ENCODE measurements around the gene TAF4B. TPM values are rescaled to one million over a fixed set of nuclear protein-coding genes. Genes with fewer than 3 reads are reported as not detected.

The TAF4B gene
- total and polyA plus RNA-seq, 7 donors: 2.0 to 8.3 (median 2.9) TPM

DNA sequence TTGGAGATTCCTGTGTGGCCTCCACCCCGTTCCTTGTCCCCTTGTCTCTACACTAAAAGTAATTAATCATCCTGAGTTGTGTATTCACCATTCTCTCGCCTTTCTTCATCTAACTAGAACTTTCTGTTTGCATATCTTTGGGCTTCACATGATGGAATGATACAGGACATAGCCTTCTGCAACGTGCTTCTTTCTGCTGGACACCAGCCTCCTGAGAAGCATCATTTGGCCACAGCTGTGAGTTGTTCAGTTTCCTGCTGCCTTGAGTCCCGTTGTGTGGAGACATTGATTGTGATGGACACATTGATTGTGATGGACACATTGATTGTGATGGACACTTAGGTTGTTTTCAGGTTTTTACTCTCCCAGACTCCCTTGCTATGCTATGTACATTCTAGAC, 182.8 kb downstream of the TAF4B start:
- DNase-seq (no peak), ATAC-seq (no peak)
- Histone ChIP-seq H3K27ac (no peak overlapping the region), H3K27me3 (ENCODE audit: insufficient read depth in 3 of 3, low read length in 2 of 3) (no peaks in the 10 kb centered on the region), H3K9me3 (no peaks in the 10 kb centered on the region), H3K36me3 (ENCODE audit: insufficient read depth in 1 of 2, low read depth in 1 of 2) (no peaks in the 10 kb centered on the region), H3K4me3 (no peak overlapping the region), H3K4me1 (no peaks in the 10 kb centered on the region)
- WGBS, 3 donors: 75% methylated on average over 4 of the region's 4 CpGs
- TF ChIP-seq, protein P1, sequence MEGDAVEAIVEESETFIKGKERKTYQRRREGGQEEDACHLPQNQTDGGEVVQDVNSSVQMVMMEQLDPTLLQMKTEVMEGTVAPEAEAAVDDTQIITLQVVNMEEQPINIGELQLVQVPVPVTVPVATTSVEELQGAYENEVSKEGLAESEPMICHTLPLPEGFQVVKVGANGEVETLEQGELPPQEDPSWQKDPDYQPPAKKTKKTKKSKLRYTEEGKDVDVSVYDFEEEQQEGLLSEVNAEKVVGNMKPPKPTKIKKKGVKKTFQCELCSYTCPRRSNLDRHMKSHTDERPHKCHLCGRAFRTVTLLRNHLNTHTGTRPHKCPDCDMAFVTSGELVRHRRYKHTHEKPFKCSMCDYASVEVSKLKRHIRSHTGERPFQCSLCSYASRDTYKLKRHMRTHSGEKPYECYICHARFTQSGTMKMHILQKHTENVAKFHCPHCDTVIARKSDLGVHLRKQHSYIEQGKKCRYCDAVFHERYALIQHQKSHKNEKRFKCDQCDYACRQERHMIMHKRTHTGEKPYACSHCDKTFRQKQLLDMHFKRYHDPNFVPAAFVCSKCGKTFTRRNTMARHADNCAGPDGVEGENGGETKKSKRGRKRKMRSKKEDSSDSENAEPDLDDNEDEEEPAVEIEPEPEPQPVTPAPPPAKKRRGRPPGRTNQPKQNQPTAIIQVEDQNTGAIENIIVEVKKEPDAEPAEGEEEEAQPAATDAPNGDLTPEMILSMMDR (IDR thresholded peaks at IDR 0.05): no peak
- intact Hi-C loops (cut with DNase I): loop anchor here (10.0 kb wide), 2 partner anchors 236 to 596 kb away; no protein-coding TSS in a partner anchor

DNA sequence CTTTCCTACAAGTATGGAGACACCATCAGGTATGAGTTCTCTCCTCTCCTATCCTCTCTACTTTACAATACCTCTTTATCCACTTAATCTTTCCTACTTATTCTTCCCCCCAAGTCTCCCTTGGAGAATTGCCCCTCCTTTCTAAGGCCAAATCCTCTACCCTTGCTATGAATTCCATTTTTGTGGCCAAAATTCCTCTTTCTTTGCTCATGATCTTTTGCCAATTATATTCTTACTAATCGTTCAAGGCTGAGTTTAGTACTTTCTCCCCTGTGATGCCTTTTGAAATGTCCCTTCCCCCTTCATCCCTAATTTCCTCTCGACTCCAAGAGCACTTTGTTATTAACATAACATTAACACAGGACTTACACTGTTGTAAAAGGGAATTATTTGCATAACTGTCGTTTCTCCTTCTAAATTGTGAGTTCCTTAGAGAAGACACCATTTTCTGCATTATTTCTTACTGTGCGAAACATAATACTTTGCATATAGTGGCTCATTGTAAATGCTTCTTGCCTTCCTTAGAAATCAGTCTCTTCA, 188.7 kb downstream of the TAF4B start:
- Histone ChIP-seq H3K27me3 (ENCODE audit: insufficient read depth in 3 of 3, low read length in 2 of 3) (no peaks in the 10 kb centered on the region), H3K9me3 (no peaks in the 10 kb centered on the region), H3K4me1 (no peaks in the 10 kb centered on the region), H3K27ac (no peak overlapping the region), H3K4me3 (no peak overlapping the region), H3K36me3 (ENCODE audit: insufficient read depth in 1 of 2, low read depth in 1 of 2) (no peaks in the 10 kb centered on the region)
- ATAC-seq (no peak), DNase-seq (no peak)
- TF ChIP-seq, protein P1 (IDR thresholded peaks at IDR 0.05): no peak
- intact Hi-C loops (cut with DNase I): no loop called here
- 40 to 44% (median 41%) methylated on average over 4 of the region's 4 CpGs for WGBS, 3 donors

DNA sequence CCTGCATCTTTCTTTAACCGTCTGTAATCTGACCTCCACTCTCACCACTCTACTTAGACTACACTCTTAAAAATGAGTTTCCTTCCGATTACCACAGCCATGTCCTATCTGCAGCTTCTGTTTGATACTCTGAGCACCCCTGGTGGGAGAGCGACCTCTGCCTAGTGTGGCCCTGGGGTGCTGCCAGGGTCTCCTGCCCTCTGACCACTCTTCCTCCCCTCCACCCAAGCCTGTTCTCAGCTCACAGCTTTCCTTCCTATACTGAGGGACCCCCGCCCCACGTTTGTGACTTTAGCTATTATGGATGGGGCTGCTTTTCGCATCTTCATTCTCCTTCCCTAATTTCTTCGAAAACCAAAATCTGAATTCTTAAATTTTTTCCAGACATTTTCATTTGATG, 189.4 kb downstream of the TAF4B start:
- ATAC-seq (no peak), DNase-seq (no peak)
- Histone ChIP-seq H3K9me3 (no peaks in the 10 kb centered on the region), H3K27ac (no peak overlapping the region), H3K27me3 (ENCODE audit: insufficient read depth in 3 of 3, low read length in 2 of 3) (no peaks in the 10 kb centered on the region), H3K4me1 (no peaks in the 10 kb centered on the region), H3K36me3 (ENCODE audit: insufficient read depth in 1 of 2, low read depth in 1 of 2) (no peaks in the 10 kb centered on the region), H3K4me3 (no peak overlapping the region)
- TF ChIP-seq, protein P1 (IDR thresholded peaks at IDR 0.05): no peak
- 59 to 67% (median 60%) methylated on average over 7 of the region's 7 CpGs for WGBS, 3 donors
- intact Hi-C loops (cut with DNase I): no loop called here

DNA sequence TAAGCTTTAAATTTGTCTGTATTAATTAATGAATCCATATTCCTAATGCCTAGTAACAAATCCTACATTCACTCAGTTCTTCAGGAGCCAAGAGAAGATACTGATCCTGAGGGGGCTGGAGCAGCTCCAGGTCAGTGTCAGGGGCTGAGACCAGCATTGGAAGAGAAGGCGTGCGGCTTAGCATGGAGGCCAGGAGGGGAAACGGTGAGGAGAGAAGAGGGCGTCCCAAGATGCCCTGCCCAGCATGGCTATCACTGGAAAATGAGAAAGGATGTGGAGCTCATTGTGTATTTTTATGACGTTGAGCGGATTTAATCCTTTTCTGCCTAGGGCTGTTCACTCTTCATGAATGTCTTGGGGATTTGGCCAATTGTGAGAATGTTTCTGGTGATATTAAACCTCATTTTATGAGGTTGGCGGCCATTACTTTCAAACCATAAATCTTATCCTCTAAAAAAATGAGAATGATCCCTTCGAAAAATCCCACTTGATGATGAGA, 190.5 kb downstream of the TAF4B start:
- no peak for ATAC-seq
- intact Hi-C loops (cut with DNase I): no loop called here

More for the DNA sequence above, 190.5 kb downstream of the TAF4B start:
- no peak for DNase-seq
- H3K9me3 ChIP-seq: no peaks in the 10 kb centered on the region
- WGBS, 3 donors: 83 to 85% (median 85%) methylated on average over 8 of the region's 8 CpGs
- no peaks in the 10 kb centered on the region for H3K36me3 ChIP-seq (ENCODE audit: insufficient read depth in 1 of 2, low read depth in 1 of 2)
- no peaks in the 10 kb centered on the region for H3K4me1 ChIP-seq
- H3K27me3 ChIP-seq (ENCODE audit: insufficient read depth in 3 of 3, low read length in 2 of 3): no peaks in the 10 kb centered on the region
- no peak overlapping the region for H3K4me3 ChIP-seq
- H3K27ac ChIP-seq: no peak overlapping the region
- TF ChIP-seq, protein P1 (IDR thresholded peaks at IDR 0.05): no peak

Data from psoas muscle (tissue), 8 donors.